GM12875 (cell line): ENCODE data around the gene NRDE2.

Source experiments
- H3K4me3 ChIP-seq: one replicate; pipeline ENCODE4 v1.5.1; 2011; ENCODE audit warnings: low read depth, low read length, control low read depth
- TF ChIP-seq, protein P1 (sequence below): IDR thresholded peaks from 2 replicates; pipeline ENCODE4 v1.5.1; 2011; ENCODE audit warnings: low read depth, mild to moderate bottlenecking, control low read depth, inconsistent platforms, low read length, moderate library complexity, borderline replicate concordance; ENCODE audit not compliant: insufficient read depth

Gene NRDE2

GRCh38 chr14:90274019-90274418, 57.7 kb downstream of the NRDE2 start:
- TF ChIP-seq, protein P1, sequence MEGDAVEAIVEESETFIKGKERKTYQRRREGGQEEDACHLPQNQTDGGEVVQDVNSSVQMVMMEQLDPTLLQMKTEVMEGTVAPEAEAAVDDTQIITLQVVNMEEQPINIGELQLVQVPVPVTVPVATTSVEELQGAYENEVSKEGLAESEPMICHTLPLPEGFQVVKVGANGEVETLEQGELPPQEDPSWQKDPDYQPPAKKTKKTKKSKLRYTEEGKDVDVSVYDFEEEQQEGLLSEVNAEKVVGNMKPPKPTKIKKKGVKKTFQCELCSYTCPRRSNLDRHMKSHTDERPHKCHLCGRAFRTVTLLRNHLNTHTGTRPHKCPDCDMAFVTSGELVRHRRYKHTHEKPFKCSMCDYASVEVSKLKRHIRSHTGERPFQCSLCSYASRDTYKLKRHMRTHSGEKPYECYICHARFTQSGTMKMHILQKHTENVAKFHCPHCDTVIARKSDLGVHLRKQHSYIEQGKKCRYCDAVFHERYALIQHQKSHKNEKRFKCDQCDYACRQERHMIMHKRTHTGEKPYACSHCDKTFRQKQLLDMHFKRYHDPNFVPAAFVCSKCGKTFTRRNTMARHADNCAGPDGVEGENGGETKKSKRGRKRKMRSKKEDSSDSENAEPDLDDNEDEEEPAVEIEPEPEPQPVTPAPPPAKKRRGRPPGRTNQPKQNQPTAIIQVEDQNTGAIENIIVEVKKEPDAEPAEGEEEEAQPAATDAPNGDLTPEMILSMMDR: no peak
- H3K4me3 ChIP-seq: no peak overlapping the region

- TF ChIP-seq, protein P1: no peak
These were observed 58.2 kb downstream of the NRDE2 start for GRCh38 chr14:90273532-90273931.

DNA sequence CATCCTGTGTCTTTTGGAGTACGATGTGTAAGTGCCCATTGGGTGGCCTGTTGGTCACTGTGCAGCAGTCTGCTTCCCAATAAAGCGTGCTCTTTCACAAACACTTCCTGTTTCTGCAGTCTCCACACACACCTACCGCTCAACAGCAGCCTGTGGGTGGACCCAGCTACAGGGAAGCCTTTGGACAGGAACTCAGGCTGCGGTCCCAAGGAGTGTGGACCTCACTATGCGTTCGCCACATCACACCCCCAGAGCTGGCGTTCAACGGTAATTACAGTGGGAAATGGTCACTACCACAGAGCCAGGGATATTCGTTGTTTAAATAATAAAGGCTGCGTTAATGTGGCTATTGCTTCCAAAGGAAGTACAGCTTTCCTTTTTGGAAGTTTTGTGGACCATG, 59.2 kb downstream of the NRDE2 start:
- TF ChIP-seq, protein P1: no peak
- H3K4me3 ChIP-seq: no peak overlapping the region

More at GRCh38 chr14:90273532-90273931, 58.2 kb downstream of the NRDE2 start:
- H3K4me3 ChIP-seq: no peak overlapping the region

DNA sequence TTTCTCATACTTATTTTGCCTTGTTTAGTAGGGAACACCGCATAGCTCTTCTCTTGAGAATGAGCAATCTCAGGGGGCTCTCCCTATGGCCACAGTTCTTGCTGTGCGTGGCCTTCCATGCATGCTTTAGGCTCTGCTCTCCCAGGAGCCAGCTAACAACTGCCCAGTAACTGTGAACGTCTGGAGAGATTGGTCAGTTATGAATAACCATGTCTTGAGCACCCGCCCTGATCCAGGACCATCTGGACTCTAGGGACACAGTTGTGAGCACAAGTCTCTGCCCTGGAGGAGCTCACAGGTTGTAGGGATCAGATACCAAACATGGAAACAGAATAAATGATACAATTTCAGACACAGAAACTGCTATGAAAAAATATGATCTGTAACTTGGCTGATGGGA, 63.3 kb downstream of the NRDE2 start:
- TF ChIP-seq, protein P1: no peak
- no peak overlapping the region for H3K4me3 ChIP-seq

- no peak overlapping the region for H3K4me3 ChIP-seq
- TF ChIP-seq, protein P1: no peak
These were observed 65.1 kb downstream of the NRDE2 start for GRCh38 chr14:90266441-90267154.

GRCh38 chr14:90263748-90264449, 67.8 kb downstream of the NRDE2 start:
- TF ChIP-seq, protein P1: no peak
- no peak overlapping the region for H3K4me3 ChIP-seq
